ENCODE measurements around the gene UBASH3B. TPM values are rescaled to one million over a fixed set of nuclear protein-coding genes. Genes with fewer than 3 reads are reported as not detected.
A peak's percentile ranks its signal among the peaks of the same experiment; 100 is the strongest.
"Not testable (repeated sequence)": the region's sequence is repeated elsewhere in the genome, so short reads cannot be mapped to it uniquely, and the experiment has no call there.

UBASH3B gene
- 0.39 and 0.54 TPM in 2 replicates for polyA plus RNA-seq (2014; cell fraction: cytosol; rRNA removed)
- polyA plus RNA-seq (2014; cell fraction: nucleus; rRNA removed) = 0.03 and 0.14 TPM in 2 replicates

- DNase-seq (ENCODE audit: low spot score) = peak; percentile 54
Measured at GRCh38 chr11:122655527-122656072, at the start of gene UBASH3B. UBASH3B (plus strand) TSS chr11:122655722; CDS start chr11:122656050, 328 bp downstream.

GRCh38 chr11:122607162-122607561, 48.4 kb upstream of the UBASH3B start:
- DNase-seq (ENCODE audit: low spot score) = not testable (repeated sequence)

GRCh38 chr11:122612123-122612824, 43.2 kb upstream of the UBASH3B start:
- DNase-seq (ENCODE audit: low spot score) = no peak

GRCh38 chr11:122616718-122617117, 38.8 kb upstream of the UBASH3B start:
- DNase-seq (ENCODE audit: low spot score) = no peak

- DNase-seq (ENCODE audit: low spot score) = no peak
Measured at GRCh38 chr11:122617297-122617696, 38.2 kb upstream of the UBASH3B start.

- DNase-seq (ENCODE audit: low spot score) = no peak
Measured at GRCh38 chr11:122617926-122618325, 37.6 kb upstream of the UBASH3B start.

- no peak for DNase-seq (ENCODE audit: low spot score)
Measured at GRCh38 chr11:122618927-122619326, 36.6 kb upstream of the UBASH3B start.

GRCh38 chr11:122619757-122620156, 35.8 kb upstream of the UBASH3B start:
- no peak for DNase-seq (ENCODE audit: low spot score)

- not testable (repeated sequence) for DNase-seq (ENCODE audit: low spot score)
Measured at GRCh38 chr11:122625501-122625900, 30.0 kb upstream of the UBASH3B start.

GRCh38 chr11:122625976-122626665, 29.4 kb upstream of the UBASH3B start:
- DNase-seq (ENCODE audit: low spot score) = no peak

- DNase-seq (ENCODE audit: low spot score) = no peak
Measured at GRCh38 chr11:122627745-122628144, 27.8 kb upstream of the UBASH3B start.

GRCh38 chr11:122628810-122629555, 26.5 kb upstream of the UBASH3B start:
- DNase-seq (ENCODE audit: low spot score) = peak; percentile 40

GRCh38 chr11:122632181-122632824, 23.2 kb upstream of the UBASH3B start:
- no peak for DNase-seq (ENCODE audit: low spot score)

GRCh38 chr11:122633219-122633829, 22.2 kb upstream of the UBASH3B start:
- peak; percentile 18 for DNase-seq (ENCODE audit: low spot score)

GRCh38 chr11:122634501-122634900, 21.0 kb upstream of the UBASH3B start:
- no peak for DNase-seq (ENCODE audit: low spot score)

- DNase-seq (ENCODE audit: low spot score) = no peak
Measured at GRCh38 chr11:122637541-122637940, 18.0 kb upstream of the UBASH3B start.

- no peak for DNase-seq (ENCODE audit: low spot score)
Measured at GRCh38 chr11:122642472-122642922, 13.0 kb upstream of the UBASH3B start.

- no peak for DNase-seq (ENCODE audit: low spot score)
Measured at GRCh38 chr11:122642971-122643370, 12.6 kb upstream of the UBASH3B start.

GRCh38 chr11:122645847-122646246, 9.7 kb upstream of the UBASH3B start:
- no peak for DNase-seq (ENCODE audit: low spot score)

GRCh38 chr11:122646549-122647340, 8.8 kb upstream of the UBASH3B start:
- DNase-seq (ENCODE audit: low spot score) = no peak

Data from SK-N-DZ (cell line).